Measurements from ENCODE around the gene ADGRF4. TPM values are rescaled to one million over a fixed set of nuclear protein-coding genes. Genes with fewer than 3 reads are reported as not detected.

The ADGRF4 gene
- total RNA-seq, 4 donors from 2014 or later = 0.17 to 0.46 TPM; not detected in 2

DNA sequence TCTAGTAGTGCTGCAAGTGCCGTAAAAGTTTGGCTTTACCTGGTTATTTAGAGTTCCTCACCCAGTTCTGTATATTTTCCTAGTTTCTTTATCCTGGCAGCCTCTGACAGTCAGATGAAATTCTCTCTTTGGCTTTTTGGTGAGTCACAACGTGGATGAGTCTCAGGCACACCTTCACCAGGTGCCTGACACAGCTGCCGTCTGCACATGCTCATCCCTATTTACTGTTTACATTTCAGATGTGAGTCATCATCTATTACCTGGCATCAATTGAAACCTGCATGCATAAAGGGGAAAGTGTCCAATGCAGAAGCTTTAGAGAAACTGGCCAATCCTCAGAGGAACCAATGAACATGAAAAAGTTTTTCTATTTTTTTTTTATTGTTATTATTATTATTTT is 33.3 kb upstream of the ADGRF4 start:
- no peak for ATAC-seq
- Histone ChIP-seq H3K9me3 (no peaks in the 10 kb centered on the region), H3K36me3 (no peaks in the 10 kb centered on the region), H3K4me1 (no peaks in the 10 kb centered on the region), H3K4me3 (no peak overlapping the region), H3K27me3 (no peaks in the 10 kb centered on the region), H3K27ac (no peak overlapping the region)
- 33 to 78% methylated on average over 3 of the region's 3 CpGs for WGBS, 2 donors (ENCODE audit: low coverage in 1 of 2)
- TF ChIP-seq POLR2A (IDR thresholded peaks at IDR 0.05) (no peak), POLR2AphosphoS5 (IDR thresholded peaks at IDR 0.05) (no peak), EP300 (IDR thresholded peaks at IDR 0.05) (no peak)
- TF ChIP-seq, protein P1, sequence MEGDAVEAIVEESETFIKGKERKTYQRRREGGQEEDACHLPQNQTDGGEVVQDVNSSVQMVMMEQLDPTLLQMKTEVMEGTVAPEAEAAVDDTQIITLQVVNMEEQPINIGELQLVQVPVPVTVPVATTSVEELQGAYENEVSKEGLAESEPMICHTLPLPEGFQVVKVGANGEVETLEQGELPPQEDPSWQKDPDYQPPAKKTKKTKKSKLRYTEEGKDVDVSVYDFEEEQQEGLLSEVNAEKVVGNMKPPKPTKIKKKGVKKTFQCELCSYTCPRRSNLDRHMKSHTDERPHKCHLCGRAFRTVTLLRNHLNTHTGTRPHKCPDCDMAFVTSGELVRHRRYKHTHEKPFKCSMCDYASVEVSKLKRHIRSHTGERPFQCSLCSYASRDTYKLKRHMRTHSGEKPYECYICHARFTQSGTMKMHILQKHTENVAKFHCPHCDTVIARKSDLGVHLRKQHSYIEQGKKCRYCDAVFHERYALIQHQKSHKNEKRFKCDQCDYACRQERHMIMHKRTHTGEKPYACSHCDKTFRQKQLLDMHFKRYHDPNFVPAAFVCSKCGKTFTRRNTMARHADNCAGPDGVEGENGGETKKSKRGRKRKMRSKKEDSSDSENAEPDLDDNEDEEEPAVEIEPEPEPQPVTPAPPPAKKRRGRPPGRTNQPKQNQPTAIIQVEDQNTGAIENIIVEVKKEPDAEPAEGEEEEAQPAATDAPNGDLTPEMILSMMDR (IDR thresholded peaks at IDR 0.05) = no peak

DNA sequence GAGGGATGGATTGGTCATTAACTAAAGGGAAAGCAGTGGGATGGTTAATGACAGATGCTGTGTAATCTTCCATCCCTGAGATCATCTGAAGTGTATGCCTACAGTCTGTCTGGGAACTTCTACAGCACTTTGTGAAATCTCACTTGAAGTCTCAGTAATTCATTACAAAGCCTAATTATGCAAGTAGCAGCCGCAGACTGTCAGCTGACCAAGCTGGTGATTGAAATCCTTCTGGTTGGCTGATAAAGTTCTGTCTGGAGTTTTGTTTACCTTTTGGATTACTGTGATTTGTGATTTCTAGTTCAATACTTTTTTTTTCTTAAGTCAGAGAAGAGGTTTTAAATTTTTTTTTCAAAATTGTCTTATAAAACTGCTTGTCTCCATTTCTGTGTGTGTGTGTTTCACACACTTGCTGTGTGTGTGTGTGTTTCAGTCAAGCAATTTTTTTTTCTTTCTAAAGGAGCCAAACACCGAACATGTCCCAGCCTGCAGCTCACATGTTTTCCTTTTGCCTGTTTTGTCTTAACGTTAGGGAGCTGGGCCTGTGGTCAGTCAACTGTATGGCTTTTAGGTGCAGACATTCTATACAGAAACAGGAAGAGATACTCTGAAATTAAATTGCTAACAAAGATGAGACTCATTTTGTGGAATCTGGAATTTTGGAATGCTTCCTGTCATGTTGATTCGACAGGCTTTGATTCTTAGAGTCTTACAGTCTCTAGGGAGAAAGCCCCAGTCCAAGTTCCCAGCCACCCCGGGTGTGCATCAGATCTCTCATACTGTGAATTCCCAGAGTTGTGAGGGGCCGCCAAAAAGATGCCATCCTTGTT is 28.5 kb upstream of the ADGRF4 start:
- Histone ChIP-seq H3K4me3 (no peak overlapping the region), H3K4me1 (no peaks in the 10 kb centered on the region), H3K27me3 (no peaks in the 10 kb centered on the region), H3K9me3 (no peaks in the 10 kb centered on the region), H3K36me3 (no peaks in the 10 kb centered on the region), H3K27ac (no peak overlapping the region)
- TF ChIP-seq EP300 (IDR thresholded peaks at IDR 0.05) = no peak
- no peak for TF ChIP-seq POLR2A (IDR thresholded peaks at IDR 0.05)
- TF ChIP-seq, protein P1 (IDR thresholded peaks at IDR 0.05) = no peak
- no peak for TF ChIP-seq POLR2AphosphoS5 (IDR thresholded peaks at IDR 0.05)
- WGBS, 2 donors (ENCODE audit: low coverage in 1 of 2) = 21 to 24% methylated on average over 5 of the region's 6 CpGs
- no peak for ATAC-seq

DNA sequence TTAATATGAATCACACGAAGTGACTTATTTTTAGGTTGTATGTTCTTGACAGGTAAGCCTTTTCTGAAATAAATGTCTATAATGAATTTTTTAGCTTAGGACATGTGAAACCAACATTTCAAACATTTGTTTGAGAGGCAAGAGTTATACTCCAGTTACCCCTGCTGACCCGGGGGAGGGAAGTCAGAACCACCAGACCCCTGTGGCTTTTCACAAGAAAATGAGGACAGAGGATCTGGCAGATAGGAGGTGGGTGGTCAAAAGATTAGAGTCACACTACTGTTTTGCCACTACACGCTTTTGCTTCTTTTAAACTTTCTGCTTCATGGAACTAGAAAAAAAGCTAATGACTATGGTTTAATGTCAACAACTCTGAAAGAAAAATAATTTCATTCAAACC is 27.5 kb upstream of the ADGRF4 start:
- Histone ChIP-seq H3K4me3 (no peak overlapping the region), H3K27ac (no peak overlapping the region), H3K9me3 (no peaks in the 10 kb centered on the region), H3K4me1 (no peaks in the 10 kb centered on the region), H3K27me3 (no peaks in the 10 kb centered on the region), H3K36me3 (no peaks in the 10 kb centered on the region)
- 53 to 75% methylated on average over 2 to 3 of the region's 3 CpGs for WGBS, 2 donors (ENCODE audit: low coverage in 1 of 2)
- TF ChIP-seq POLR2AphosphoS5 (IDR thresholded peaks at IDR 0.05) = no peak
- TF ChIP-seq, protein P1 (IDR thresholded peaks at IDR 0.05) = no peak
- no peak for TF ChIP-seq EP300 (IDR thresholded peaks at IDR 0.05)
- no peak for TF ChIP-seq POLR2A (IDR thresholded peaks at IDR 0.05)
- ATAC-seq = no peak

DNA sequence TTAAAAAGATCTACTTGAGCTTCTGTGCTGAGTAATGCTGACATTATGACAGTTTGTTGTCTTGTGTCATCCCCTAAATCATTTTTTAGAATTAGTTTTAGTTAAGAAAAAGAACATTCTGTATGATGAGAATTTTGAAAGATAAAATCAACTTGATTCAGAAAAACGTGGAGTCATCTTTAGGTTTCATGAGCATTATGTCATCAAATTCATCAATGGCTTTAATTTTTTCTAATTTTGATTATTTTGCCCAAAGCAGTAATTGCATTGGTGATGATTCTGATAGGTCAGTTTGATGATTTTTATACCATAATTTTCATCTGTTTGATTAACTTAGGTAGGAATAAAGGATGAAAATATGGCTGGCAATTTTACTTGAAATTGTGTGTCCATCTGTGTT is 26.6 kb upstream of the ADGRF4 start:
- no peak for ATAC-seq
- WGBS, 2 donors (ENCODE audit: low coverage in 1 of 2) = 65 to 76% methylated on average over 1 of the region's 1 CpG
- TF ChIP-seq EP300 (IDR thresholded peaks at IDR 0.05) = no peak
- Histone ChIP-seq H3K36me3 (no peaks in the 10 kb centered on the region), H3K27me3 (no peaks in the 10 kb centered on the region), H3K4me3 (no peak overlapping the region), H3K4me1 (no peaks in the 10 kb centered on the region), H3K27ac (no peak overlapping the region), H3K9me3 (no peaks in the 10 kb centered on the region)

DNA sequence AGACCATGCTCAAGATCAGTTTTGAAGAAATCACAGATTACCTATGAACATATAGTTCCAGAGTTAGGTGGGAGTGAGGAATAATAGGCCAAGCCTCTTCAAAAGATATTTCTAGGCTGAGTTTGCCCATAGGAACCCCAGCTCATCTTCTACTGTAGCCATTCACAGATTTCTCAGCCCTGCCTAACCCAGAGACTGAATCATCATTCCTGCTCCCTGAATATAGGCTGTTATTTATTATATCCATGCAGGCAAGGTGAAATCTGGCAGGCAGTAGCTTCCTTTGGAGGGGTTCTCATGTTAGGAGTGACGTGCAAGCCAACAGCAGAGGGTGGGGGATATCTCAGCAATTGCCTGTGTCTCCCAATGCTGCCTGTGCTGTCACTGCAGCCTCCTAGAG is 25.6 kb upstream of the ADGRF4 start:
- Histone ChIP-seq H3K27ac (no peak overlapping the region), H3K36me3 (no peaks in the 10 kb centered on the region), H3K9me3 (no peaks in the 10 kb centered on the region), H3K4me3 (no peak overlapping the region), H3K27me3 (no peaks in the 10 kb centered on the region), H3K4me1 (no peaks in the 10 kb centered on the region)
- 86% methylated on average over 1 of the region's 1 CpG; no CpG with 5 or more reads in 1 of the 2 donors for WGBS, 2 donors (ENCODE audit: low coverage in 1 of 2)
- ATAC-seq = no peak
- TF ChIP-seq POLR2A (IDR thresholded peaks at IDR 0.05) = no peak
- TF ChIP-seq, protein P1 (IDR thresholded peaks at IDR 0.05) = no peak
- no peak for TF ChIP-seq EP300 (IDR thresholded peaks at IDR 0.05)
- no peak for TF ChIP-seq POLR2AphosphoS5 (IDR thresholded peaks at IDR 0.05)
